Activated CD4-positive, CD25-positive, alpha-beta regulatory T cell treated with anti-CD3 and anti-CD28 coated beads, Interleukin-2, amount 50 U/mL, for 16 hours (primary cell): ENCODE results near the gene TMEM119.

Experiments used
- DNase-seq: peaks from one replicate; pipeline ENCODE4 v3.0.0-alpha.2; 2020; ENCODE audit warnings: low read depth, low spot score

The TMEM119 gene

GRCh38 chr12:108616941-108617858 is 19.3 kb upstream of the TMEM119 start:
- DNase-seq: peak; percentile 49

- DNase-seq: no peak
Measured at GRCh38 chr12:108616359-108616758, 18.5 kb upstream of the TMEM119 start.

- no peak for DNase-seq
Measured at GRCh38 chr12:108615918-108616317, 18.0 kb upstream of the TMEM119 start.

GRCh38 chr12:108614639-108615038 is 16.8 kb upstream of the TMEM119 start:
- no peak for DNase-seq

GRCh38 chr12:108614041-108614440 is 16.2 kb upstream of the TMEM119 start:
- DNase-seq: no peak

- no peak for DNase-seq
Measured at GRCh38 chr12:108613548-108613947, 15.7 kb upstream of the TMEM119 start.

- no peak for DNase-seq
Measured at GRCh38 chr12:108612788-108613282, 15.0 kb upstream of the TMEM119 start.

GRCh38 chr12:108611884-108612415 is 14.1 kb upstream of the TMEM119 start:
- DNase-seq: no peak

GRCh38 chr12:108610856-108611605 is 13.1 kb upstream of the TMEM119 start:
- DNase-seq: no peak

- DNase-seq: no peak
Measured at GRCh38 chr12:108610336-108610815, 12.5 kb upstream of the TMEM119 start.

- no peak for DNase-seq
Measured at GRCh38 chr12:108609537-108610335, 11.9 kb upstream of the TMEM119 start.

- no peak for DNase-seq
Measured at GRCh38 chr12:108608616-108609015, 10.7 kb upstream of the TMEM119 start.

GRCh38 chr12:108607981-108608600 is 10.2 kb upstream of the TMEM119 start:
- DNase-seq: no peak

- DNase-seq: no peak
Measured at GRCh38 chr12:108606492-108606891, 8.6 kb upstream of the TMEM119 start.

- DNase-seq: no peak
Measured at GRCh38 chr12:108605690-108606406, 8.0 kb upstream of the TMEM119 start.

GRCh38 chr12:108605000-108605689 is 7.3 kb upstream of the TMEM119 start:
- no peak for DNase-seq

GRCh38 chr12:108604208-108604941 is 6.5 kb upstream of the TMEM119 start:
- DNase-seq: no peak

GRCh38 chr12:108603743-108604142 is 5.9 kb upstream of the TMEM119 start:
- DNase-seq: no peak
